ENCODE measurements around the gene AWAT1.

Gene AWAT1

DNA sequence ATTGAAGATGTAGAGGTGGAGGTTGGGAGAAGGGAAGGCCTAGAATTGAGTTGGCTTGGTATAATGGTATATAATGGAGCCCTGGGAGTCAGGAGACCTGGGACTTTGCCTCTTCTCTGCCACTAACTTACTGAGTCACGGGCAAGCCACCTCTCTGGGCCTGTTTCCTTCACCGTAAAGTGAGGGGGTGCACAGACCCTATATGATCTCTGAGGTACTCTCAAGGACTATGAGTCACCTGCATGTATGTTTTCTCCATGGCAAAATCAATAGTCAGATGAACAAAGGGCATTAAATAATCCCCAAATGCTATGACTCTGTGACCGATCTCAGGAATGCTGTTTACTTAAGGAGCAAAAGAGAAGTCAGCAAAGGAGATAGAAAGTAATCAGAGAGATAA lies 20.5 kb downstream of the AWAT1 start:
- H3K9me3 ChIP-seq (ENCODE audit: control insufficient read depth, insufficient read depth, low read length): no peaks in the 10 kb centered on the region
- no peak overlapping the region for H3K4me2 ChIP-seq (ENCODE audit: low read length)
- no peak overlapping the region for H3K4me3 ChIP-seq (ENCODE audit: low read length)
- H3F3A ChIP-seq (ENCODE audit: control insufficient read depth, insufficient read depth): no peaks in the 10 kb centered on the region
- H3K79me2 ChIP-seq (ENCODE audit: control insufficient read depth, low read length): no peaks in the 10 kb centered on the region
- H3K27me3 ChIP-seq (ENCODE audit: control insufficient read depth, low read length): no peaks in the 10 kb centered on the region
- no peaks in the 10 kb centered on the region for H3K4me1 ChIP-seq (ENCODE audit: control insufficient read depth, low read length)
- H3K9me2 ChIP-seq (replicated peaks; ENCODE audit: control insufficient read depth, low read length): no peaks in the 10 kb centered on the region
- TF ChIP-seq CTCF (IDR thresholded peaks at IDR 0.05; ENCODE audit: low read depth, low read length, poor library complexity, severe bottlenecking) (no peak), EZH2phosphoT487 (IDR thresholded peaks at IDR 0.05; ENCODE audit: borderline replicate concordance, low read length) (no peak)
- no peak overlapping the region for H3K27ac ChIP-seq (ENCODE audit: low read depth, low read length)
- H3K36me3 ChIP-seq (ENCODE audit: control insufficient read depth, low read length): no peaks in the 10 kb centered on the region
- no peaks in the 10 kb centered on the region for H4K20me1 ChIP-seq (ENCODE audit: control insufficient read depth, insufficient read depth, low read depth, low read length)

DNA sequence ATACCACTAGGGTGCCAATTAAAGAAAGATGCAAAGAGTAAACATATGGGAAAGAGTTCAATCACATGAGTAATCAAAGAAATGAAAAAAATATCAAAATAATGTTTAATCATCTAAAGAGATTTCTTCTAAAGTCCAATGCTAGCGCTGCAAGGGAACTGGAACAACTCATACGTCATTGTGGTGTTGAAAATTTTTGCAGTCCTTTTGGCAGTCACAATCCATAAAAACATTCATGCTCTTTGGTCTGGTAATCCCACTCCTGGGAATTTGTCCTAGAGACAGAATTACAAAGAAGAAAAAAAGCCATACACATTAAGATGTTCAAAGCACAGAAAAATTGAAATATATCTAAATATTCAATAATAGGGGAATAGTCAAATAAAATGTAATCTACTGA lies 21.0 kb downstream of the AWAT1 start:
- Histone ChIP-seq H3K4me3 (ENCODE audit: low read length) (no peak overlapping the region), H3K9me3 (ENCODE audit: control insufficient read depth, insufficient read depth, low read length) (no peaks in the 10 kb centered on the region), H3K27ac (ENCODE audit: low read depth, low read length) (no peak overlapping the region), H3F3A (ENCODE audit: control insufficient read depth, insufficient read depth) (no peaks in the 10 kb centered on the region), H3K36me3 (ENCODE audit: control insufficient read depth, low read length) (no peaks in the 10 kb centered on the region), H3K4me2 (ENCODE audit: low read length) (no peak overlapping the region), H4K20me1 (ENCODE audit: control insufficient read depth, insufficient read depth, low read depth, low read length) (no peaks in the 10 kb centered on the region), H3K79me2 (ENCODE audit: control insufficient read depth, low read length) (no peaks in the 10 kb centered on the region), H3K9me2 (replicated peaks; ENCODE audit: control insufficient read depth, low read length) (no peaks in the 10 kb centered on the region), H3K4me1 (ENCODE audit: control insufficient read depth, low read length) (no peaks in the 10 kb centered on the region), H3K27me3 (ENCODE audit: control insufficient read depth, low read length) (no peaks in the 10 kb centered on the region)
- no peak for TF ChIP-seq EZH2phosphoT487 (IDR thresholded peaks at IDR 0.05; ENCODE audit: borderline replicate concordance, low read length)
- no peak for TF ChIP-seq CTCF (IDR thresholded peaks at IDR 0.05; ENCODE audit: low read depth, low read length, poor library complexity, severe bottlenecking)

DNA sequence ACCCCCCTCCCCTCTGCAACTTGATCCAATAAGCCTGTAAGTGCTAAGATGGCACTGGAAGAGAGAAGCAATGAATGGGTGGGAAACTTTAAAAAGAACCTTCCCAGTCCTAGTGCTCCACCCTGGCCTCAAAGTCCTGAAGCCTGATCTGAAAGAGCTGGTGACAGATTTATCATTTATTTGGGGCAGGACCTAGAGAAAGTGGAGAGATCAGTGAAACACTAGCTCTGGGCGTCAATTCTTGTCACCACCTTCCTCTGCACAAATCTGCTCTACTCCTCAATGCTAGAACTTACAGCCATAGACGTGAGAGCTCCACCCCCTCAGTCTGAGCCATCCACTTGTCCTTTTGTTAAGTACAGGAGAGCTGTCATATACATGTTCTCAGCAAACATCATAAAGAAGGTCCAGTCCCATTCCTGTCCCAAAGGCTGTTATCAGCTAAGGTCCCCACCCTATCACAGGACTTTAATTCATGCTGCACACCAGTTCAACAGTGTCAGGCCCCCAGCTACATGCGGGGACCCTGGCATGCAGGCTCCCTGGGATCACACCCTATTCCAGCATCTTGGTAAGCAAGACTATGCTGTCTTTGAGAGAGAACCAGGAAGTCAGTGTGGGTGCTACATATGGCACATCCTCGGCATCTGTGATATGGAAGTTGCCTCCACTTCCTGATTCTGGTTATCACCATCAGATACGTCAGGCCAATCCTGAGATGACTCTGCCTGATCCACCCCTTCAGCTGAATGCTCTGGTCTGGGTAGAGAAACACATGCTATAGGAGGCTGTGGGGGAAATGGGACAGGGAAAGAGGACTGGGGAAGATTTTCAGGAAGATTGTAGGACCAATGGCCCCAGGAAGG lies 23.2 kb downstream of the AWAT1 start:
- TF ChIP-seq EZH2phosphoT487 (IDR thresholded peaks at IDR 0.05; ENCODE audit: borderline replicate concordance, low read length): no peak
- TF ChIP-seq CTCF (IDR thresholded peaks at IDR 0.05; ENCODE audit: low read depth, low read length, poor library complexity, severe bottlenecking): no peak
- no peaks in the 10 kb centered on the region for H3K27me3 ChIP-seq (ENCODE audit: control insufficient read depth, low read length)

More for the DNA sequence above, 23.2 kb downstream of the AWAT1 start:
- Histone ChIP-seq H3F3A (ENCODE audit: control insufficient read depth, insufficient read depth) (no peaks in the 10 kb centered on the region), H4K20me1 (ENCODE audit: control insufficient read depth, insufficient read depth, low read depth, low read length) (no peaks in the 10 kb centered on the region), H3K79me2 (ENCODE audit: control insufficient read depth, low read length) (no peaks in the 10 kb centered on the region), H3K27ac (ENCODE audit: low read depth, low read length) (no peak overlapping the region), H3K4me1 (ENCODE audit: control insufficient read depth, low read length) (no peaks in the 10 kb centered on the region), H3K4me2 (ENCODE audit: low read length) (no peak overlapping the region), H3K9me3 (ENCODE audit: control insufficient read depth, insufficient read depth, low read length) (no peaks in the 10 kb centered on the region), H3K9me2 (replicated peaks; ENCODE audit: control insufficient read depth, low read length) (no peaks in the 10 kb centered on the region), H3K36me3 (ENCODE audit: control insufficient read depth, low read length) (no peaks in the 10 kb centered on the region), H3K4me3 (ENCODE audit: low read length) (no peak overlapping the region)
